ENCODE measurements around the gene MUC5B.

DNA sequence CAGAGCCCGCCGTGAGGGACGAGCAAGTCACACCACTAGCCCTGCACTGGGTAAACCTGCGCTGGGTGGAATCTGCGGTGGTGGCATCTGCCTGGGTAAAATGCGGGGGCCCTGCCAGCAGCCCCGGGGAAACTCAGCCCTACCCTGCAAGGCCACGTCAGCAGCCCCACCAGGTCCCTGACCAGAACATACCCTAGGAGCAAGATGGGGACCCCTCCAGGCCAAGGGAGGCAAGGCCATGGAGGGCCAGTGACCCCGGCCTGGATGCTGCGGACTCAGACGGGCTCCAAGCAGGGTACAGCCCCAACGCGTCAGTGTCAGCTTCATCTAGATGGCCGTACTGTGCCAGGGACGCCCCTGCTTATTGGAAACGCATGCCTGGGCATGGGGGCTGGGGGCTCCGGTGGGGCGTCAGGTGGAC lies 60.2 kb downstream of the MUC5B start:
- TF ChIP-seq, protein P1, sequence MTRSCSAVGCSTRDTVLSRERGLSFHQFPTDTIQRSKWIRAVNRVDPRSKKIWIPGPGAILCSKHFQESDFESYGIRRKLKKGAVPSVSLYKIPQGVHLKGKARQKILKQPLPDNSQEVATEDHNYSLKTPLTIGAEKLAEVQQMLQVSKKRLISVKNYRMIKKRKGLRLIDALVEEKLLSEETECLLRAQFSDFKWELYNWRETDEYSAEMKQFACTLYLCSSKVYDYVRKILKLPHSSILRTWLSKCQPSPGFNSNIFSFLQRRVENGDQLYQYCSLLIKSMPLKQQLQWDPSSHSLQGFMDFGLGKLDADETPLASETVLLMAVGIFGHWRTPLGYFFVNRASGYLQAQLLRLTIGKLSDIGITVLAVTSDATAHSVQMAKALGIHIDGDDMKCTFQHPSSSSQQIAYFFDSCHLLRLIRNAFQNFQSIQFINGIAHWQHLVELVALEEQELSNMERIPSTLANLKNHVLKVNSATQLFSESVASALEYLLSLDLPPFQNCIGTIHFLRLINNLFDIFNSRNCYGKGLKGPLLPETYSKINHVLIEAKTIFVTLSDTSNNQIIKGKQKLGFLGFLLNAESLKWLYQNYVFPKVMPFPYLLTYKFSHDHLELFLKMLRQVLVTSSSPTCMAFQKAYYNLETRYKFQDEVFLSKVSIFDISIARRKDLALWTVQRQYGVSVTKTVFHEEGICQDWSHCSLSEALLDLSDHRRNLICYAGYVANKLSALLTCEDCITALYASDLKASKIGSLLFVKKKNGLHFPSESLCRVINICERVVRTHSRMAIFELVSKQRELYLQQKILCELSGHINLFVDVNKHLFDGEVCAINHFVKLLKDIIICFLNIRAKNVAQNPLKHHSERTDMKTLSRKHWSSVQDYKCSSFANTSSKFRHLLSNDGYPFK (CRISPR knock-in tag; IDR thresholded peaks at IDR 0.05; ENCODE audit: borderline replicate concordance), result no peak
- TF ChIP-seq, protein P2, sequence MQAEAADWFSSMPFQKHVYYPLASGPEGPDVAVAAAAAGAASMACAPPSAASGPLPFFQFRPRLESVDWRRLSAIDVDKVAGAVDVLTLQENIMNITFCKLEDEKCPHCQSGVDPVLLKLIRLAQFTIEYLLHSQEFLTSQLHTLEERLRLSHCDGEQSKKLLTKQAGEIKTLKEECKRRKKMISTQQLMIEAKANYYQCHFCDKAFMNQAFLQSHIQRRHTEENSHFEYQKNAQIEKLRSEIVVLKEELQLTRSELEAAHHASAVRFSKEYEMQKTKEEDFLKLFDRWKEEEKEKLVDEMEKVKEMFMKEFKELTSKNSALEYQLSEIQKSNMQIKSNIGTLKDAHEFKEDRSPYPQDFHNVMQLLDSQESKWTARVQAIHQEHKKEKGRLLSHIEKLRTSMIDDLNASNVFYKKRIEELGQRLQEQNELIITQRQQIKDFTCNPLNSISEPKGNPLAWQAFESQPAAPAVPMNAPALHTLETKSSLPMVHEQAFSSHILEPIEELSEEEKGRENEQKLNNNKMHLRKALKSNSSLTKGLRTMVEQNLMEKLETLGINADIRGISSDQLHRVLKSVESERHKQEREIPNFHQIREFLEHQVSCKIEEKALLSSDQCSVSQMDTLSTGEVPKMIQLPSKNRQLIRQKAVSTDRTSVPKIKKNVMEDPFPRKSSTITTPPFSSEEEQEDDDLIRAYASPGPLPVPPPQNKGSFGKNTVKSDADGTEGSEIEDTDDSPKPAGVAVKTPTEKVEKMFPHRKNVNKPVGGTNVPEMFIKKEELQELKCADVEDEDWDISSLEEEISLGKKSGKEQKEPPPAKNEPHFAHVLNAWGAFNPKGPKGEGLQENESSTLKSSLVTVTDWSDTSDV (CRISPR knock-in tag; IDR thresholded peaks at IDR 0.05), result no peak
- TF ChIP-seq, protein P3, sequence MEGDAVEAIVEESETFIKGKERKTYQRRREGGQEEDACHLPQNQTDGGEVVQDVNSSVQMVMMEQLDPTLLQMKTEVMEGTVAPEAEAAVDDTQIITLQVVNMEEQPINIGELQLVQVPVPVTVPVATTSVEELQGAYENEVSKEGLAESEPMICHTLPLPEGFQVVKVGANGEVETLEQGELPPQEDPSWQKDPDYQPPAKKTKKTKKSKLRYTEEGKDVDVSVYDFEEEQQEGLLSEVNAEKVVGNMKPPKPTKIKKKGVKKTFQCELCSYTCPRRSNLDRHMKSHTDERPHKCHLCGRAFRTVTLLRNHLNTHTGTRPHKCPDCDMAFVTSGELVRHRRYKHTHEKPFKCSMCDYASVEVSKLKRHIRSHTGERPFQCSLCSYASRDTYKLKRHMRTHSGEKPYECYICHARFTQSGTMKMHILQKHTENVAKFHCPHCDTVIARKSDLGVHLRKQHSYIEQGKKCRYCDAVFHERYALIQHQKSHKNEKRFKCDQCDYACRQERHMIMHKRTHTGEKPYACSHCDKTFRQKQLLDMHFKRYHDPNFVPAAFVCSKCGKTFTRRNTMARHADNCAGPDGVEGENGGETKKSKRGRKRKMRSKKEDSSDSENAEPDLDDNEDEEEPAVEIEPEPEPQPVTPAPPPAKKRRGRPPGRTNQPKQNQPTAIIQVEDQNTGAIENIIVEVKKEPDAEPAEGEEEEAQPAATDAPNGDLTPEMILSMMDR (CRISPR knock-in tag; IDR thresholded peaks at IDR 0.05), result no peak
- no peak for TF ChIP-seq MTA3 (CRISPR knock-in tag; IDR thresholded peaks at IDR 0.05)
- TF ChIP-seq ZNF24 (IDR thresholded peaks at IDR 0.05), result no peak
- TF ChIP-seq REPIN1 (CRISPR knock-in tag; IDR thresholded peaks at IDR 0.05; ENCODE audit: borderline replicate concordance, low read depth), result no peak
- TF ChIP-seq SMARCC2 (IDR thresholded peaks at IDR 0.05), result no peak

Data from HepG2 (cell line).